Measurements from ENCODE around the gene DBN1. TPM values are rescaled to one million over a fixed set of nuclear protein-coding genes. Genes with fewer than 3 reads are reported as not detected.

Gene DBN1
- total and polyA plus RNA-seq, 9 of the 15 experiments (the other 6 are each of a cell fraction or from before 2014, with no cell fraction given): 0.25 to 87.2 (median 27.9) TPM

DNA sequence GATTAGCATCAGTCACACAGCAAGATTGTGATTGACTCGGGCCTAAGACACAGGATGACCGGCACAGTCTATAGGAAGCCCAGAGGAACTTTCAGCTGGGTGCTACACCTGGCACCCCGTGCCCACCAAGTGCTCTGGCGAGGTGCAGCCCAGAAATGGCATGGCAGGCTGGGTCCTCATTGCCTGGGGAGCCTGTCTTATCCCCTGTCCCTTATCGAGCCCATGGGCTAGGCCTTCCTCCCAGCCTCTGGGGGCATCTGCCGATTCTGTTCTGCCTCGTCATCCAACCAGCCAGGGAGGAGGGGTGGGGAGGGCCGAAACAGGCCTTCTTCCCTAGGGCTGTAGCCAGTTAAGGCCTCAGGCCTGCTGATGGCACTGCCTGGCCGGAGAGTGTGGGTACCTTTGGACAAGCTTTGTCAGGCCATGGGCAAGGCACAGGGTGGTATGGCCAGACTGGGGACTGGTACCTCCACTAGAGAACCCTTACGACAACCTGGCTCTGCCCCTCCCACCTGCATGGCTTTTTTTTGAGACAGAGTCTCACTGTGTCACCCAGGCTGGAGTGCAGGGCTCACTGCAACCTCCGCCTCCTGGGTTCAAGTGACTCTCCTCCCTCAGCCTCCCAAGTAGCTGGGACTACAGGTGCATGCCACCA lies 45.4 kb downstream of the DBN1 start (continued):
- TF ChIP-seq PATZ1 (CRISPR knock-in tag; IDR thresholded peaks at IDR 0.05; ENCODE audit: borderline replicate concordance) (no peak), RBM34 (IDR thresholded peaks at IDR 0.05; ENCODE audit: borderline replicate concordance, insufficient read depth, low read length) (no peak), BCOR (IDR thresholded peaks at IDR 0.05) (no peak), HDAC8 (tag; IDR thresholded peaks at IDR 0.05) (no peak), ZNF140 (CRISPR knock-in tag; IDR thresholded peaks at IDR 0.05) (no peak), MTA3 (IDR thresholded peaks at IDR 0.05; ENCODE audit: borderline replicate concordance) (peak; percentile 29; the same call in 1 of the 2 replicates), HMG20B (CRISPR knock-in tag; IDR thresholded peaks at IDR 0.05) (no peak), TEAD1 (CRISPR knock-in tag; IDR thresholded peaks at IDR 0.05) (no peak), RNF2 (IDR thresholded peaks at IDR 0.05) (peak; percentile 31; the same call in 1 of the 2 replicates)
- TF ChIP-seq, protein P1, sequence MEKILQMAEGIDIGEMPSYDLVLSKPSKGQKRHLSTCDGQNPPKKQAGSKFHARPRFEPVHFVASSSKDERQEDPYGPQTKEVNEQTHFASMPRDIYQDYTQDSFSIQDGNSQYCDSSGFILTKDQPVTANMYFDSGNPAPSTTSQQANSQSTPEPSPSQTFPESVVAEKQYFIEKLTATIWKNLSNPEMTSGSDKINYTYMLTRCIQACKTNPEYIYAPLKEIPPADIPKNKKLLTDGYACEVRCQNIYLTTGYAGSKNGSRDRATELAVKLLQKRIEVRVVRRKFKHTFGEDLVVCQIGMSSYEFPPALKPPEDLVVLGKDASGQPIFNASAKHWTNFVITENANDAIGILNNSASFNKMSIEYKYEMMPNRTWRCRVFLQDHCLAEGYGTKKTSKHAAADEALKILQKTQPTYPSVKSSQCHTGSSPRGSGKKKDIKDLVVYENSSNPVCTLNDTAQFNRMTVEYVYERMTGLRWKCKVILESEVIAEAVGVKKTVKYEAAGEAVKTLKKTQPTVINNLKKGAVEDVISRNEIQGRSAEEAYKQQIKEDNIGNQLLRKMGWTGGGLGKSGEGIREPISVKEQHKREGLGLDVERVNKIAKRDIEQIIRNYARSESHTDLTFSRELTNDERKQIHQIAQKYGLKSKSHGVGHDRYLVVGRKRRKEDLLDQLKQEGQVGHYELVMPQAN (IDR thresholded peaks at IDR 0.05; ENCODE audit: borderline replicate concordance): no peak

Data from K562 (cell line).